SU-DHL-6 (cell line): ENCODE results near the gene UBA1.

Experiments
- CTCF ChIP-seq: fragments of 200-600 bp; sonication (generic); IDR thresholded peaks from one replicate; pipeline ENCODE4 v1.5.1; 2017; ENCODE audit warnings: antibody characterized with exemption, mild to moderate bottlenecking, low read length, moderate library complexity; ENCODE audit not compliant: insufficient read depth, poor library complexity, severe bottlenecking
- EZH2phosphoT487 ChIP-seq: fragments of 200-600 bp; sonication (generic), shearing (Covaris generic); conservative IDR thresholded peaks from 2 replicates; pipeline ENCODE4 v1.6.1; 2018; ENCODE audit warnings: mild to moderate bottlenecking, antibody characterized with exemption, low read length, moderate library complexity, mixed read lengths

GRCh38 chrX:47143894-47144625 is 49.6 kb upstream of the UBA1 start:
- TF ChIP-seq CTCF, result no peak
- TF ChIP-seq EZH2phosphoT487, result no peak
